ENCODE results near the gene VPS41. TPM values are rescaled to one million over a fixed set of nuclear protein-coding genes. Genes with fewer than 3 reads are reported as not detected.

The VPS41 gene
- total RNA-seq, 1 donor from 2014 or later, result 95.5 TPM

- H3K4me1 Mint-ChIP-seq (ENCODE audit: unreplicated experiment), result no peaks in the 10 kb centered on the region
- TF ChIP-seq CTCF (conservative IDR thresholded peaks at IDR 0.05), result no peak
- H3K27me3 Mint-ChIP-seq, result no peaks in the 10 kb centered on the region
- no peaks in the 10 kb centered on the region for H3K9me3 Mint-ChIP-seq
- no peak for DNase-seq (ENCODE audit: extremely low spot score, unreplicated experiment)
- H3K27ac Mint-ChIP-seq, result no peak overlapping the region
- H3K4me3 Mint-ChIP-seq, result no peak overlapping the region
- peaks cover 33% of the 10 kb centered on the region for H3K36me3 Mint-ChIP-seq
Measured at GRCh38 chr7:38756521-38756920, 152.5 kb downstream of the VPS41 start.

GRCh38 chr7:38753347-38753746 is 155.6 kb downstream of the VPS41 start:
- H3K27me3 Mint-ChIP-seq, result no peaks in the 10 kb centered on the region
- no peak overlapping the region for H3K4me3 Mint-ChIP-seq
- no peaks in the 10 kb centered on the region for H3K9me3 Mint-ChIP-seq
- H3K27ac Mint-ChIP-seq, result no peak overlapping the region
- no peaks in the 10 kb centered on the region for H3K4me1 Mint-ChIP-seq (ENCODE audit: unreplicated experiment)
- DNase-seq (ENCODE audit: extremely low spot score, unreplicated experiment), result no peak
- no peak for TF ChIP-seq CTCF (conservative IDR thresholded peaks at IDR 0.05)
- H3K36me3 Mint-ChIP-seq, result peaks cover 50% of the 10 kb centered on the region

- H3K36me3 Mint-ChIP-seq, result peaks cover 51% of the 10 kb centered on the region
- no peaks in the 10 kb centered on the region for H3K9me3 Mint-ChIP-seq
- H3K27ac Mint-ChIP-seq, result no peak overlapping the region
- H3K27me3 Mint-ChIP-seq, result no peaks in the 10 kb centered on the region
- H3K4me3 Mint-ChIP-seq, result no peak overlapping the region
- no peaks in the 10 kb centered on the region for H3K4me1 Mint-ChIP-seq (ENCODE audit: unreplicated experiment)
- TF ChIP-seq CTCF (conservative IDR thresholded peaks at IDR 0.05), result no peak
- DNase-seq (ENCODE audit: extremely low spot score, unreplicated experiment), result no peak
Measured at GRCh38 chr7:38751416-38751815, 157.6 kb downstream of the VPS41 start.

- Mint-ChIP-seq H3K4me3 (no peak overlapping the region), H3K4me1 (ENCODE audit: unreplicated experiment) (no peaks in the 10 kb centered on the region), H3K9me3 (no peaks in the 10 kb centered on the region), H3K27ac (no peak overlapping the region), H3K36me3 (peaks cover 50% of the 10 kb centered on the region), H3K27me3 (no peaks in the 10 kb centered on the region)
- TF ChIP-seq CTCF (conservative IDR thresholded peaks at IDR 0.05), result peak; percentile 63
- no peak for DNase-seq (ENCODE audit: extremely low spot score, unreplicated experiment)
Measured at GRCh38 chr7:38748056-38748610, 160.9 kb downstream of the VPS41 start.

- Mint-ChIP-seq H3K27ac (no peak overlapping the region), H3K36me3 (peaks cover 49% of the 10 kb centered on the region), H3K27me3 (no peaks in the 10 kb centered on the region), H3K4me1 (ENCODE audit: unreplicated experiment) (no peaks in the 10 kb centered on the region), H3K4me3 (no peak overlapping the region), H3K9me3 (no peaks in the 10 kb centered on the region)
- no peak for DNase-seq (ENCODE audit: extremely low spot score, unreplicated experiment)
- TF ChIP-seq CTCF (conservative IDR thresholded peaks at IDR 0.05), result no peak
Measured at GRCh38 chr7:38746438-38746837, 162.6 kb downstream of the VPS41 start.

GRCh38 chr7:38744746-38745145 is 164.2 kb downstream of the VPS41 start:
- Mint-ChIP-seq H3K27ac (no peak overlapping the region), H3K27me3 (no peaks in the 10 kb centered on the region), H3K9me3 (no peaks in the 10 kb centered on the region), H3K36me3 (peaks cover 43% of the 10 kb centered on the region), H3K4me1 (ENCODE audit: unreplicated experiment) (no peaks in the 10 kb centered on the region), H3K4me3 (no peak overlapping the region)
- no peak for DNase-seq (ENCODE audit: extremely low spot score, unreplicated experiment)
- no peak for TF ChIP-seq CTCF (conservative IDR thresholded peaks at IDR 0.05)

Data from type B pancreatic cell (in vitro differentiated cells).